NCI-H524 (cell line): Measurements from ENCODE around the gene FOSL2.
A peak's percentile ranks its signal among the peaks of the same experiment; 100 is the strongest.
"Not testable (repeated sequence)": the region's sequence is repeated elsewhere in the genome, so short reads cannot be mapped to it uniquely, and the experiment has no call there.

Source experiments
- DNase-seq, 2 experiments: peaks; one replicate each; lab custom pipeline; 2025; lab: John Stamatoyannopoulos, UW

The FOSL2 gene

GRCh38 chr2:28357055-28357454 is 35.6 kb upstream of the FOSL2 start:
- DNase-seq, result no peak

- DNase-seq, result peak in 1 of 2 experiments; percentile 72
Measured at GRCh38 chr2:28357948-28358667, 34.5 kb upstream of the FOSL2 start.

- no peak for DNase-seq
Measured at GRCh38 chr2:28358668-28359201, 33.9 kb upstream of the FOSL2 start.

GRCh38 chr2:28359222-28360057 is 33.2 kb upstream of the FOSL2 start:
- DNase-seq, result no peak

GRCh38 chr2:28360058-28360717 is 32.5 kb upstream of the FOSL2 start:
- no peak for DNase-seq

DNA sequence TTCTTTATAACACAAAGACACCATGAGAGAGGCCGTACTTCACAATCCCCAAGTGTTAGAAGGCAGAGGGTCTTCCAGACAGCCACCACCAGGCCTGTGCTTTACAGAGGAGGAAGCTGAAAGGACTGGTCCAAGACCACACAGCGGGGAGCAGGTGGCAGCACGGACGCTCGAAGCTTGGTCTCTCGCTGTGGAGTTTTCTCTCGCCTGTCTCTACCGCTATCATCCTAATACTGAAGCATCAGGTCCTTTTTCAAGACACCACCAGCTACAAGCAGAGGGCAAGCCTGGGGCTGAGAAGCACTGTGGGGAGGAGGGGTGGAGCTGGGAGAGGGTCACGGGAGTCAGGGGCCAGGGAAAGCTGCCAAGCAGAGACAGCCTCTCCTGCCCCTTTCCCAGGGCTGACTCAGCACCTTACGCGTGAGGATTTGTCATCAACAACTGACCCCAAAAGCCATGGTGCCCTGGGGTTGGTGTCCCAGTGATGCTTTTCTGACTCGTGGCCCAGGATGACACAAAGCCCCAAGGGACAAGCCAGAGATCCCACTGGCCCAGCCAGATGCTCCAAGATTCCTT is 31.9 kb upstream of the FOSL2 start:
- no peak for DNase-seq

GRCh38 chr2:28361991-28362710 is 30.5 kb upstream of the FOSL2 start:
- no peak for DNase-seq

DNA sequence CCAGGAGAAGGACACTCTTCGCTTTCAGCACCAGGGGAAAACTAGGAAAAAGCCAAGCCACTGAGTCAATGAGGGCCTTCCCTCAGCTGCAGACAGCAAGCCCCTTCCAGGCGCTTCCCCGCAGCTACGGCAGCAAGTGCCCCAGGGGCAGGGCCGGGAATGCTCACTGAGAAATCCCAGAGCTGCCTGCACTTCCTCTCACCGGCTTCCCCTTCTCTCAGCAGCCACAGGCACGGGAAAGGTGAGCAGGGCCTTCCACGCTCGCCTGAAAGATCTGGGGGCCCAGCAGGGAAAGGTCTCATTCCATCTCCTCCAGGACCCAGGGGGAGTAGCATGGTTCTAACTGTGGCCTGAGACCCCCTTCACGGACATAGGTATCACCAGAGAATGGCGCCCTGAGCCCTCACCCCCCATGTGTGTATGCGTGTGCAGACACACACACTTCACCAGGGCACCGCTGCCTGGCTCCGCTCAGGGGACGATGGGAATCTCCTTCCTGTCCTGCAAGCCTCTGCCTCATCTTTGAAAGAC is 29.6 kb upstream of the FOSL2 start:
- no peak for DNase-seq

- no peak for DNase-seq
Measured at GRCh38 chr2:28363686-28364280, 28.9 kb upstream of the FOSL2 start.

DNA sequence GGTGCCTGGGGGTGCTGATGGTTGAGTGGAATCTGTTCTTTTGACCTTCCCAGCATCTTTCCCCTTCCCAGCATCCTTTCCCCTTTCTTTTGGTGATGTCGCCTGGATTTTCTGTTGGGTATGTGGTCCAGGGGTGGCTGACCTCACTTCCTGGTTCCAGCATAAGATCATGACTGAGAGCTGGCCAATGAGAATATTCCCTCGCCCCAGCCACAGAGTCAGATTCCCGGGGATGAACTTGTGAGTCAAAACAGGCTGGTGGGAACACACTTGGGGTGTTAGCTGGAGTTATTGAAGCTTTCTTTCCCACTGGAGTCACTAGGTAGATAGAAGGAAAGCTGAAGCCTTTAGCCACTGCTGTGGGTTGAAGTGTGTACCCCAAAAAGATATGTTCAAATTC is 28.0 kb upstream of the FOSL2 start:
- DNase-seq, result no peak

DNA sequence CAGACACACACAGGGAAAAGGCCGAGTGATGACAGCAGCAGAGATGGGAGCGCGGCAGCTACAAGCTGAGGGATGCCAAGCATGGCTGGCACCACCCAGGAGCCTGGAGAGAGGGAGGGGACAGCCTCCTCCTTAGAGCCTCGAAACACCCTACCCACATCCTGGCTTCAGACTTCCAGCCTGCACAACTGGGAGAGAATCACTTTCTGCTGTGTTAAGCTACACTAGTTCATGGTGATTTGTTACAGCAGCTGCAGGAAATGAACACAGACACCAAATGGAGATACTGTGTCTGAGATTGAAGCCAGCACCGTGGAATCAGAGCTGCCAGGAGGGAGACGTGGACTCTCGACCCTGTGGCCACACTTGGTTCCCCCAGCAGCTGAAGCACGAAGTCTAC is 27.5 kb upstream of the FOSL2 start:
- DNase-seq, result no peak

- no peak for DNase-seq
Measured at GRCh38 chr2:28366149-28366495, 26.5 kb upstream of the FOSL2 start.

- no peak for DNase-seq
Measured at GRCh38 chr2:28366496-28367282, 26.0 kb upstream of the FOSL2 start.

- no peak for DNase-seq
Measured at GRCh38 chr2:28367667-28368356, 24.8 kb upstream of the FOSL2 start.

GRCh38 chr2:28368357-28368798 is 24.3 kb upstream of the FOSL2 start:
- DNase-seq, result no peak

DNA sequence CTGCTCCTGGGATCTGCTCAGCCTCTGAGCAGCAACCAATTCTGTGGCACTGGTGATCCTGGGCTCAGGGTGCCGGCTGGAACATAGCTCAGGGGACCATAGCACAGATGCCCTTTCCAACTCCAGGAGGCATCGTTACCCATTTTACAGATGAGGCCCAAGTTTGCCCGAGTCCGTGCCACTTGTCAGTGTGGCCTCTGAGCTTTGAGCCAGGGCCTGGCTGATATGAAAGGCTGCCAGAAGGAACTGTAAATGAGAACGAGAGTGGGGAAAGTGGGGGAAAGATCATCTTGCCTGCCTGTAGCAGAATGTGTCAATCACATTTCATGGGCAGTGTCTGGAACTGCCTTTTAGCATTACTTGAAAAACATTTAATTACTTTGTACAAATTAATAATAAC is 23.3 kb upstream of the FOSL2 start:
- DNase-seq, result no peak

DNA sequence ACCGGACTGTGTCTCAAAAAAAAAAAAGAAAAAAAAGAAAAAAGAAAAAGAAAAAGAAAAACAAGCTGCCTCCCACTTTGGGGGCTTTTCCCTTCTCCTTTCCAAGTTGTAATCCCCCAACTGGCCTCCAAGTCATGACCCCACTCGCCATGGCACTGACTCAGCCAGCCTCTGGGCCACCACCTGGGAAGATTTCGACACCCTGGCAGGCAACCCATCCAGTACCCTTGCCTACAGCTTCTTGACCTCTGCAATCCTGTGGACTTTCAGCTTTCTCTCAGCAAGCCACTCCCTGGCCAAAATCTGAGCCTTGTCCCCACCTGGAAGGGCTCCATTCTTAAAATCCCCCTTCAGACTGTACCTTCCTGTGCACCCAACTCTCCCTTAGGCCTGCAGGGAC is 22.3 kb upstream of the FOSL2 start:
- no peak for DNase-seq

DNA sequence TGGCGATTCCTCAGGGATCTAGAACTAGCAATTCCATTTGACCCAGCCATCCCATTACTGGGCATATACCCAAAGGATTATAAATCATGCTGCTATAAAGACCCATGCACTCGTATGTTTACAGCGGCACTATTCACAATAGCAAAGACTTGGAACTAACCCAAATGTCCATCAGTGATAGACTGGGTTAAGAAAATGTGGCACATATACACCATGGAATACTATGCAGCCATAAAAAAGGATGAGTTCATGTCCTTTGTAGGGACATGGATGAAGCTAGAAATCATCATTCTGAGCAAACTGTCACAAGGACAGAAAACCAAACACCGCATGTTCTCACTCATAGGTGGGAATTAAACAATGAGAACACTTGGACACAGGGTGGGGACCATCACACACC is 20.9 kb upstream of the FOSL2 start:
- not testable (repeated sequence) for DNase-seq

GRCh38 chr2:28373854-28374253 is 18.8 kb upstream of the FOSL2 start:
- DNase-seq, result no peak

- DNase-seq, result no peak
Measured at GRCh38 chr2:28374331-28374730, 18.3 kb upstream of the FOSL2 start.
